OCI-M1 (cell line): Measurements from ENCODE around the gene GPT2.
"Not testable (repeated sequence)": the region's sequence is repeated elsewhere in the genome, so short reads cannot be mapped to it uniquely, and the experiment has no call there.

Experiments used
- DNase-seq: peaks from one replicate; lab custom pipeline; 2025; lab: John Stamatoyannopoulos, UW

GPT2 gene

DNA sequence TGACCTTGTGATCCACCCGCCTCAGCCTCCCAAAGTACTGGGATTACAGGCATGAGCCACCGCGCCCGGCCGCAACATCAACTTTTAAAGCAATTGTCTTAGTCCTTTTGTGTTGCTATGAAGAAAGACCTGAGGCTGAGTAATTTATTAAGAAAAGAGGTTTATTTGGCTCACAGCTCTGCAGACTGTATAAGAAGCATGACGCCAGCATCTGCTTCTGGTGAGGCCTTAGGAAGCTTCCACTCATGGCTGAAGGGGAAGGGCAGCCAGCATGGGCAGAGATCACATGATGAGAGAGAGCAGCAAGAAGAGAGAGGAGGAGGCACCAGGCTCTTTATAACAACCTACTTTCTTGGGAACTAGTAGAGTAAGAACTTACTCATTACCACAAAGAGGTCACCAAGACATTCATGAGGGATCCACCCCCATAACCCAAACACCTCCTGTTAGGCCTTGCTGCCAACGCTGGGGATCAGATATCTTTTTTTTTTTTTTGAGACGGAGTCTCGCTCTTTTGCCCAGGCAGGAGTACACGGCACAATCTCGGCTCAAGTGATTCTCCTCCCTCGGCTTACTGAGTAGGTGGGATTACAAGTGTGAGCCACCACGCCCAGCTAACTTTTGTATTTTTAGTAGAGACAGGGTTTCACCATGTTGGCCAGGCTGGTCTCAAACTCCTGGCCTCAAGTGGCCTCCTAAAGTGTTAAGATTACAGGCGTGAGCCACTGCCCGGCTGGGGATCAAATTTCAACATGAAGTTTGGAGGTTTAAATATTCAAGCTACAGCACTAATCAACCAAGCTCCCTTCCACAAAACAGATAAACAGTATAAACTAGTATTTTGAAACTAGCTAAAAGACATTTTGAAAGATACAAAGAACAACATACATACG, 21.4 kb upstream of the GPT2 start:
- no peak for DNase-seq

DNA sequence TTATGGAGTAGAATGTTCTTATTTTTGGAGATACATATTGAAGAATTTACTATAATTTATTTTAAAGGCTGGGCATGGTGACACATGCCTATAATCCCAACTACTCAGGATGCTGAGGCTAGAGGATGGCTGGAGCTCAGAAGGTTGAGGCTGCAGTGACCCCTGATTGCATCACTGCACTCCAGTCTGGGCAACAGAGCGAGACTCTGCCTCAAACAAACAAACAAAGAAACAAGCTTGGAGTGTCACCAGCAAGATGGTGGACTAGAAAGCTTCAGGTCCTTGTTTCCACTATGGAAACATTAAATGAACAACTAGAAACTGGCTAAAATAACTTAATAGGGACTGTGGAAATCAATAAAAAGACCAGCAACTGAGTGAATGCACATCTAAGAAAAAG, 17.9 kb upstream of the GPT2 start:
- no peak for DNase-seq

DNA sequence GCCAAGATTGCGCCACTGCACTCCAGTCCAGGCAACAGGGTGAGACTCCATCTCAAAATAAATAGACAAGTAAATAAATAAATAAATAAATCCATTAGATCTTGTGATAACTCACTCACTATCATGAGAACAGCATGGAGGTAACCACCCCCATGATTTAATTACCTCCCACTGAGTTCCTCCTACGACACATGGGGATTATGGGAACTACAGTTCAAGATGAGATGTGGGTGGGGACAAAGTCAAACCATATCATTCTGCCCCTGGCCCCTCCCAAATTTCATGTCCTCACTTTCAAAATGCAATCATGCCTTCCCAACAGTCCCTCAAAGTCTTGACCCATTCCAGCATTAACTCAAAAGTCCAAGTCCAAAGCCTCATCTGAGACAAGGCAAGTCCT, 16.7 kb upstream of the GPT2 start:
- DNase-seq = not testable (repeated sequence)

DNA sequence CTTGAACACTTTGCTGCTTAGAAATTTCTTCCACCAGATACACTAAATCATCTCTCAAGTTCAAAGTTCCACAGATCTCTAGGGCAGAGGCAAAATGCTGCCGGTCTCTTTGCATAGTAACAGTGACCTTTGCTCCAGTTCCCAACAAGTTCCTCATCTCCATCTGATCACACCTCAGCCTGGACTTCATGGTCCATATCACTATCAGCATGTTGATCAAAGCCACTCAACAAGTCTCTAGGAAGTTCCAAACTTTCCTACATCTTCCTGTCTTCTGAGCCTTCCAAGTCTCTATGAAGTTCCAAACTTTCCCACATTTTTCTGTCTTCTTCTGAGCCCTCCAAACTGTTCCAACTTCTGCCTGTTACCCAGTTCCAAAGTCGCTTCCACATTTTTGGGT, 15.3 kb upstream of the GPT2 start:
- DNase-seq = not testable (repeated sequence)

GRCh38 chr16:46871597-46871996, 12.6 kb upstream of the GPT2 start:
- DNase-seq = no peak

DNA sequence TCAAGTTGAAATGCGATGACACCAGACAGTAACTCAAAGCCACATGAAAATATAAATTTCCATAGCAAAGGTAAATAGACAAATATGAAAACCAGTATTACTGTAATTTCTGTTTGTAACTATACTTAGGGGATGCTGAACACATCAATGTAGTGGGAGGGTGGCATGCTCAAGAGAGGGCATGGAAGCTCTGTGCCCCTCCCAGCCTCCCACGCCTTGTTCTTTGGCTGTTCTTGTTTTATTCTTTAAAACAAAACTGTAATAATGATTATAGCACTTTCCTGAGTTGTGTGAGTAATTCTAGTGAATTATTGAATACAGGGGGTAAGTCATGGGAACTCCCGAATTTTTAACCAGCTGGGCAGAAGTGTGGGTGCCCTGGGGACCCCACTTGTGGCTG, 11.0 kb upstream of the GPT2 start:
- DNase-seq = no peak

DNA sequence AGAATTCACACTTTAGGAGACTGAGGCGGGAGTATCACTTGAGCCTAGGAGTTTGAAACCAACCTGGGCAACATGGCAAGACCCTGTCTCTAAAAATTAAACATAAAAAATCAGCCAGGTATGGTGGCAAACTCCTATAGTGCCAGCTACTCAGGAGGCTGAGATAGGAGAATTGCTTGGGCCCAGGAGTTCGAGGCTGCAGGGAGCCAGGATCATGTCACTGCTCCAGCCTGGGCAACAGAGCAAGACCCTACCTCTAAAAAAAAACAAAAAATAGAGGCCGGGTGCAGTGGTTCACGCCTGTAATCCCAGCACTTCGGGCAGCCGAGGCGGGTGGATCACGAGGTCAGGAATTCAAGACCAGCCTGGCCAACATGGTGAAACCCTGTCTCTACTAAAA, 8.9 kb upstream of the GPT2 start:
- DNase-seq = no peak

DNA sequence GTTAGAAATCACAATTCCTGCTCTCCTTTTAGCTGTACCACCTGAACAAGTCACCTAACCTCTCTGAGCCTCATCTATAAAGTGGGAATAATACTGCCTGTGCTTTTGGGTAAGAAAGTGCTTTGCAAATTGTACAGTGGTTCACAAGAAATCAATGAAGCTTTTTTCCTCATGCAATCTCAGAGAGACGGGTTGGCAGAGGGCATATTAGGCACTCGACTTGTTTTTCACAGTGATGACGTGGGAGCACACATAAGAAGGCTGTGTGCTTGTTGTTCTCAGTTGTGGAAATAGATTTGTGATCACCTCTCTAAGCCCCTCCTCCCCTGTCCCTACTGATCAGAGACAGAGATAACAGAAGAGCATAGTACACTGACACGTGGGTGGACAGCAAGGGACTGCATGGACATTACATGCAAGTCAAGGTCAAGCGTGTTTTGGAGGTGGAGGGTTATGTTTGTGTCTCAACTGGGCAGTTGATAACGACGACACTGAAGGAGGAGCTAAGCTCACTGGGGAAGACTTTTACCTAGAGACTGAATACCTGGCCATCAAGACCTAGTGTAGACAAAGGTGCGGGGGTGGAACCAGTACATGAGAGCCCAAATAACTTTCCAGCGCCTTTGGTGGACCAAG, 1.7 kb upstream of the GPT2 start:
- peak; percentile 3 for DNase-seq

GRCh38 chr16:46882940-46883307, 1.2 kb upstream of the GPT2 start:
- no peak for DNase-seq

DNA sequence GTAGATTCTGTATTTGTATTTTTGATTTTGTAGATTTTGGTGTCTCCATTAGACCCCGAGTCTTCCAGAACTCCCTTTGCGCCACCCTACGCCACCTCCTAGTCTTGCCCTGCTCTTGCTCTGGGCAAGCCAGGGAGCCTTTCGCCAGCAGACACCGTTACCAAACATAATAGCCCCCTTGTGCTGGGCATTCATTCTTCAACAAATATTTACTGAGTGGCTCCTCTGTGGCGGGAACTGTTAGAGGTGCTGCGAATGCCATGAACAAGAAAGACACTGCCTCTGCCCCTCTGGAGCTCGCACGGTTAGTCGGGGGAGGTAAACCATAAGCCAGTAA, 841 bp upstream of the GPT2 start:
- DNase-seq = no peak

GRCh38 chr16:46884513-46885293, 541 bp downstream of the GPT2 start:
- no peak for DNase-seq

- DNase-seq = no peak
Measured at GRCh38 chr16:46885960-46886763, 2.0 kb downstream of the GPT2 start.

- DNase-seq = no peak
Measured at GRCh38 chr16:46886764-46887523, 2.8 kb downstream of the GPT2 start.

DNA sequence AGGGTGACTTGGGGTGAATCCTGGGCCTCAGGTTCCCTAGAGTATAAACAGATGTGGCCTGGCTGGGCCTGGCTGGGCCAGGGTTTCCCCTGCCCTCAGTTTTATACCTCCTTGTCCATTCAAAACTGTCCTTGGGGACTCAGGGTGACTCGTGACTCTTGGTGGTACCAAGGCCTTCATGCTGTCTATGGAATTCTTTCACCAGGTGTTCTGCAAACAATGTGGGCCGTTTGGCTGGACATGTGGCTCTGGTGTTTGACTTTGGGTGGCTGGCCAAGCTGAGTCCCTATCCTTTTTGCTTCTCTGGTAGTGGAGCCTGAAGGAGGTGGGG, 3.3 kb downstream of the GPT2 start:
- no peak for DNase-seq

DNA sequence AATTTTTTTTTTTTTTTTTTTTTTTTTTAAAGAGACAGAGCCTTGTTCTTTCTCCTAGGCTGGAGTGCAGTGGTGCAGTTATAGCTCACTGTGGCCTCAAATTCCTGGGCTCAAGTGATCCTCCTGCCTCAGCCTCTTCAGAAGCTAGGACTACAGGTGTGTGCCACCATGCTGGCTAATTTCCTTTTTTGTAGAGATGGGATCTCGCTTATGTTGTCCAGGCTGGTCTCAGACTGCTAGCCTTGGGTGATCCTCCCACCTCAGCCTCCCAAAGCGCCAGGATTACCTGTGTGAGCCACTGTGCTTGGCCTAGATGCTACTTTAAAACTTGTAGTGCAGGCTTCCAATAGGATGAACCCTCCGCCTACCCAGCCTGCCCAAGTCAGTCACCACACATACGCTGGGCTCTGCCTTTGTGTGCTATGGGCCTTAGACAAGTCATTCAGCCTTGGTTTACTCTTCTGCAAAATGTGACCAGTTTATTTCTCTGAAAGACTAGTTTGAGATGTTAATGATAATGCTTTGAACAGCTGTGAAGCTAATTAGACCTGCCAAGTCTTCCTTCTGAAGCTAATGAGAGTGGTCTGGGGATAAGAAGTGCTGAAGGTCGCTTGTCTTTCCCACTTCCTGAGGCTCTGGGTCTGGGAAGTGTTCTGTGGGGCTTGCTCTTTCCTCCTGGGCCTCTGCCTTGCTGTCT, 5.2 kb downstream of the GPT2 start:
- DNase-seq = no peak

- no peak for DNase-seq
Measured at GRCh38 chr16:46889942-46890300, 5.8 kb downstream of the GPT2 start.

DNA sequence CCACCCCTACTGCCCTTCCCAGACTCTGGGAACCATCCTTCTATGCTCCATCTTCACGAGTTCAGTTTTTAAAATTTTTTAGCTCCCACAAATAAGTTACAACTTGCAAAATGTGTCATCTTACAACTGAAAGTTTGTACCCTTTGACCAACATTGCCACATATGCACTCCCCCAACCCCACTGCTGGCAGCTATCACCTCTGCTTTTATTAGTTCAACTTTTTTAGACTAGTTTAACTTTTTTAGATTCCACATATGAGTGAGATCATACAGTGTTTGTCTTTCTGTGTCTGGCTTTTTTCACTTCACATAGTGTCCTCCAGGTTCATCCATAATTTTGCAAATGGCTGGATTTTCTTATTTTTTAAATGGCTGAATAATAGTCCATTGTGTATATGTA, 7.7 kb downstream of the GPT2 start:
- no peak for DNase-seq

DNA sequence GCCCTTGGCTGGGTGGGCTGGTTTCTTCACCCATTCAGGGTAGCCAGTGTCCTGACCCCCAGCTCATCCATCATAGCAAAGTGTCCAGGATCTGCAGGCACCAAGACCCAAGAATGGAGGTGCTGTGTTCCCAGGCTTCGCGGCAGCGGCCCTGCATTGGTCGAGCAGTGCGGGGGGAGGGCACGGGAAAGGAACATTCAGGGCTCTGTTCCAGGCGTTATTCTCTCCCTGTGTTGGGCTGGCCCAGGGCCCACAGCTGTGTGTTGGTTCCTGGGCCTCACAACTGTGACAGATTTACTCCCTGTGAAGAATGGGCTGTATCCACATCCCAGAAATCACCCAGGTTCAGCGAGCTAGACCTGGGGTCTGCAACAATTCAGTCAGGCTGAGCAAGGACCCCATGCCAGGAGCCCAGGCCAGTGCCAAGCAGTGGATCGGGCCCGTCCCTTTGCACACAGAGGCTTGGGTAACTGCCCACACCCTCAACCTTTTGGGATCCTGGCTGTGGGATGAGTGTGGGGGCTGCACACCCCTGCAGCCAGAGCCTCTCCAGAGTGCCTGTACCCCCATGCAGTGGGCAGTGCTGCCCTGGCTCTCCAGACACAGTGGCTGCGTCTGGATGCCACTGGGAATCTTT, 10.0 kb downstream of the GPT2 start:
- no peak for DNase-seq

DNA sequence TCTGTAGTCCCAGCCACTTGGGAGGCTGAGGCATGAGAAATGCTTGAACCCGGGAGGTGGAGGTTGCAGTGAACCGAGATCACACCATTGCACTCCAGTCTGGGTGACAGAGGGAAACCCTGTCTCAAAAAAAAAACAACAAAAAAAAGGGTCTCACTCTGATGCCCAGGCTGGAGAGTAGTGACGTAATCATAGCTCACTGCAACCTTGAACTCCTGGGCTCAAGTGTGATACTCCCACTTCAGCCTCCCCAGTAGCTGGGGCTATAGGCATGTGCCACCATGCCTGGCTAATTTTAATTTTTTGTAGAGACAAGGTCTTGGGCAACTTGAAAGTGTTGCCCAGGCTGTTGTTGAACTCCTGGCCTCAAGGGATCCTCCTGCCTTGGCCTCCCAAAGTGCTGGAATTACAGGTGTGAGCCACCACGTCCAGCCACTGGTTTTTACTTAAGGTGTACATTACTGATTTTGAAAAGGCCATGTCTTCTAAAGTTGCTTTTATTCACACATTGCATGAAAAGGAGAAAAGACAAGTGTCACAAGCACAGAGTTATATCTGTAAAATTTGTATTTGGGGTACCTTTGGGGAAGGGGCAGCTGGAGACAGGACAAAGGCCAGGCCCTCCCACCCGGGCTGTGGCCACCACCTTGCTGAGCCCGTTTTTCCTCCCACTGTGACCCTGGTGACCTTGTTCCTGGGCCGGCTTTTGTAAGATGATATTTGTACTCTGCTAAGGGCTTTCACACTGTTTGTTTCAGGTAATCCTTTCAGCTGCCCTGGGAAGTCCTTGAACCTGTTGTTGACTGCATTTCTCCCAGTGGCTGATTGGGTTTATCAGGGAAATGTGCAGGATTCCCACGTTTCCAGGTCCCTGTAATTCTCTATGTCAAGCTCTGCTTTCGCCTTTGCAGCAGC, 11.5 kb downstream of the GPT2 start:
- DNase-seq = no peak
